Progenitor cell of endocrine pancreas (in vitro differentiated cells): Measurements from ENCODE around the gene SGPP2. TPM values are rescaled to one million over a fixed set of nuclear protein-coding genes. Genes with fewer than 3 reads are reported as not detected.

Experiments
- DNase-seq: peaks from one replicate; pipeline ENCODE4 v3.0.0; 2021; ENCODE audit warnings: low spot score; ENCODE audit not compliant: unreplicated experiment
- H3K27ac Mint-ChIP-seq: 2 replicates; pipeline ENCODE4 v1.8.0; 2021; ENCODE audit warnings: mild to moderate bottlenecking, moderate library complexity, mixed read lengths
- H3K27me3 Mint-ChIP-seq: 2 replicates; pipeline ENCODE4 v1.8.0; 2021; ENCODE audit warnings: mixed read lengths
- H3K36me3 Mint-ChIP-seq: 2 replicates; pipeline ENCODE4 v1.8.0; 2022; ENCODE audit warnings: mixed read lengths; ENCODE audit not compliant: insufficient read depth
- H3K4me1 Mint-ChIP-seq: 2 replicates; pipeline ENCODE4 v1.8.0; 2021; ENCODE audit warnings: low read depth, mixed read lengths
- H3K4me3 Mint-ChIP-seq: 2 replicates; pipeline ENCODE4 v1.8.0; 2021; ENCODE audit warnings: low read depth, mild to moderate bottlenecking, moderate library complexity, mixed read lengths
- H3K9me3 Mint-ChIP-seq: 2 replicates; pipeline ENCODE4 v1.8.0; 2021; ENCODE audit warnings: low read depth, mixed read lengths
- total RNA-seq: library from RNA; stranded (reverse); gene quantifications from 2 replicates; pipeline ENCODE4 v1.2.1, GENCODE V29; 2021
- TF ChIP-seq, protein P1 (sequence below): fragments of 200-600 bp; sonication (generic); IDR thresholded peaks from one replicate; pipeline ENCODE4 v1.5.0; 2021; ENCODE audit warnings: antibody characterized with exemption, mild to moderate bottlenecking; ENCODE audit not compliant: unreplicated experiment

SGPP2 gene
- total RNA-seq, 1 donor from 2014 or later = 19.8 TPM

DNA sequence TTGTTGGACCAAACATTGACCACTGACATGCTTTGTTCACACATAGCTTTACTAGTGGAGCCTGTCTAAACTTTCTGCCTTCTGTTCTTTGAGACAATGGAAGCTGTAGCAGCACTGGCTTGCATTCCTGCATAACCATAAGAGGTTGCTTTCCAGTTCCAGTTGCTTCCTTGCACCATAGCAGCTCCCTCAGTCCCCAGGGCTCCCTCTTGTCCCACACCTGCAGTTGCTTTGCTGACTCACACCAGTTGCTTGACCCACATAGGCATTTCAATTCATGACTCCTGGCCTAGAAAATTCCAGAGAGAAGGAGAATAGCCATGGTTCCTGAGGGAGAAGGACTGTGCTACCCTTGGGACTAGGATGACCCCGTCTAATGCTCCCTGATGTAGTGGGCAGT is 20.9 kb downstream of the SGPP2 start:
- no peaks in the 10 kb centered on the region for H3K36me3 Mint-ChIP-seq
- no peak overlapping the region for H3K27ac Mint-ChIP-seq
- H3K9me3 Mint-ChIP-seq = peaks cover 3% of the 10 kb centered on the region
- peaks cover 11% of the 10 kb centered on the region for H3K4me1 Mint-ChIP-seq
- no peak for DNase-seq
- H3K27me3 Mint-ChIP-seq = peaks cover 3% of the 10 kb centered on the region
- TF ChIP-seq, protein P1, sequence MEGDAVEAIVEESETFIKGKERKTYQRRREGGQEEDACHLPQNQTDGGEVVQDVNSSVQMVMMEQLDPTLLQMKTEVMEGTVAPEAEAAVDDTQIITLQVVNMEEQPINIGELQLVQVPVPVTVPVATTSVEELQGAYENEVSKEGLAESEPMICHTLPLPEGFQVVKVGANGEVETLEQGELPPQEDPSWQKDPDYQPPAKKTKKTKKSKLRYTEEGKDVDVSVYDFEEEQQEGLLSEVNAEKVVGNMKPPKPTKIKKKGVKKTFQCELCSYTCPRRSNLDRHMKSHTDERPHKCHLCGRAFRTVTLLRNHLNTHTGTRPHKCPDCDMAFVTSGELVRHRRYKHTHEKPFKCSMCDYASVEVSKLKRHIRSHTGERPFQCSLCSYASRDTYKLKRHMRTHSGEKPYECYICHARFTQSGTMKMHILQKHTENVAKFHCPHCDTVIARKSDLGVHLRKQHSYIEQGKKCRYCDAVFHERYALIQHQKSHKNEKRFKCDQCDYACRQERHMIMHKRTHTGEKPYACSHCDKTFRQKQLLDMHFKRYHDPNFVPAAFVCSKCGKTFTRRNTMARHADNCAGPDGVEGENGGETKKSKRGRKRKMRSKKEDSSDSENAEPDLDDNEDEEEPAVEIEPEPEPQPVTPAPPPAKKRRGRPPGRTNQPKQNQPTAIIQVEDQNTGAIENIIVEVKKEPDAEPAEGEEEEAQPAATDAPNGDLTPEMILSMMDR = no peak
- H3K4me3 Mint-ChIP-seq = no peak overlapping the region

DNA sequence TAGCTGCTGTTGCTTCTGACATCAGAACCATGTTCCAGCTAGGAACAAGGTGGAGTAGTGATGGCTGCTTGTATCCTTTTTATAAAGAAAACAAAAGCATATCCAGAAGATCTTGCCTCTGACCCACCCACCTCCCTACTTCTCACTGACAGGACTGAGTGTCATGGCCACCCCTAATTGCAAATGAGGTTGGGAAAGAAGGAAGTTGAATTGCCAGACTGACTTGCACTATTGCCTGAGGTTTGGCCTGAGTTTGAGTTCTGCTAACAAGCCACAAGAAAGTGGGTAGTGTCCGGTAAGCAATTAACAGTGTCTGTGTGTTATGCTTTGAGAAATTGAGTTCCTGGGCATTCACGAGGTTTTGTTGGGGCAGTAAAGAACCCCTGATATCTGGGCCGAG is 22.8 kb downstream of the SGPP2 start:
- Mint-ChIP-seq H3K4me3 (no peak overlapping the region), H3K27me3 (peaks cover 3% of the 10 kb centered on the region), H3K36me3 (no peaks in the 10 kb centered on the region), H3K4me1 (peaks cover 6% of the 10 kb centered on the region), H3K9me3 (peaks cover under 1% of the 10 kb centered on the region), H3K27ac (no peak overlapping the region)
- no peak for DNase-seq
- TF ChIP-seq, protein P1 = no peak

DNA sequence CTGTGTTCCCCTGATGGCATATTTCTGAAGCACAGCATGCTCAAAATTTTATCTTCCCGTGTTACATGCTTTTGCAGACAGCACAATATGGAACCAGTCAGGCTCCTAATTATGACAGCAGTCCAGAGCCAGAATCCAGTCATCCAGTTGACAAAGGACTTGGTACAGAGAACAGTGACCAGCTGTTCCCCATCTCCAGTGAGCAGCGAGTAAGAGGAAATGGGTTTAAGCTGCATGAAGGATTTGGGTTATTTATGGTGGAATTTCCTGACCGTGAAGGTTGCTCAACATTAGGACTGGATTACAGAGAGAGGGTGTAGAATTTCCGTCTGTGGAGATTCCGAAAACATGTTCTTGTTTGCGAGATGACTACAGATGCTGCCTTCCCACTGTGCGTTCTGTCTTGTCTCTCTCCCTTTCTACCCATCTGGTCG is 24.4 kb downstream of the SGPP2 start:
- Mint-ChIP-seq H3K36me3 (no peaks in the 10 kb centered on the region), H3K9me3 (no peaks in the 10 kb centered on the region), H3K27me3 (peaks cover 3% of the 10 kb centered on the region), H3K4me1 (no peaks in the 10 kb centered on the region), H3K4me3 (no peak overlapping the region), H3K27ac (no peak overlapping the region)
- DNase-seq = no peak
- TF ChIP-seq, protein P1 = no peak

DNA sequence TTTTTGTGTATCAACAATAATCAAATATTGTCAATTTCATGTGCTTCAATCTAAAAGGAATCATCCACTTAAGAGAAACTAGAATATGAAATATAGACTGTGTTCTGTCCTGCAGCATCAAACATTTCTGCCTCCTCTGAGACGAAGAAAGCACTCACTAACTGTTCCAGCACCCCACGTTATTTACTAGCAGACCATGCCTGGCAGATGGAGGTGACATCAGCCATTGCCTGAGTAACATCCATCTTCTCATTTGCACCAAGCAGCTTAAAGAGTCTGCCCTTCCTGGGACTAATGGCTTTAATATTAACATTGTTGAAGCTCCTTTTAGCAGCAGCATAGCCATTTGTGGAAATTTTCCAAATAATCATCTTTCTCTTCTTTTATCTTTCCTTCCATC is 25.7 kb downstream of the SGPP2 start:
- no peaks in the 10 kb centered on the region for H3K36me3 Mint-ChIP-seq
- no peaks in the 10 kb centered on the region for H3K4me1 Mint-ChIP-seq
- DNase-seq = no peak
- TF ChIP-seq, protein P1 = no peak
- no peak overlapping the region for H3K4me3 Mint-ChIP-seq
- no peaks in the 10 kb centered on the region for H3K9me3 Mint-ChIP-seq
- H3K27me3 Mint-ChIP-seq = peaks cover 3% of the 10 kb centered on the region
- no peak overlapping the region for H3K27ac Mint-ChIP-seq

DNA sequence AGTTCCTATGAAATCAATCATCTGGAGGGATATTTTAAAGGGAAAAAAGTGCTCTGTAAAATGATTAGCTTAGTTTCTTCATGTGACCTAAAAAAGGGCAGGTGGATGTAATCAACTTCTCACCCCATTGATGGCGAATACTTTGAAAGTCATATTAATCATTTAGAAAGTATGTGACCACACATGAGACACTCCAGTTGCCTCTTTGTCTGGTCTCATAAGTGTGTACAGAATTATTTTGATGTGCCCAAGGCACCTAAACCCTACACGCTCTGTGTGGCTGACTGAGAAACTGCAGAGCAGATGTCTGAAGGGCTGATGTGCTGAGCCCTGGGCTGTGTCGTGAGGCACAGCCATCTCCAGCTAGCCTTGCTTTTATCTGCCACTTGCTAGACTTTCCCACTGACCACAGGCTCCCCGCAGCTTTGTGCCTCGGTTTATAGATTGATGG is 26.9 kb downstream of the SGPP2 start:
- H3K4me3 Mint-ChIP-seq = no peak overlapping the region
- no peak for DNase-seq
- no peaks in the 10 kb centered on the region for H3K36me3 Mint-ChIP-seq
- TF ChIP-seq, protein P1 = no peak
- no peak overlapping the region for H3K27ac Mint-ChIP-seq
- no peaks in the 10 kb centered on the region for H3K27me3 Mint-ChIP-seq
- no peaks in the 10 kb centered on the region for H3K4me1 Mint-ChIP-seq
- H3K9me3 Mint-ChIP-seq = no peaks in the 10 kb centered on the region
